Mesenchymal stem cell (in vitro differentiated cells and primary cell): ENCODE results near the gene ZNF280A.

Source experiments
- DNase-seq: peaks from one replicate; pipeline ENCODE4 v3.0.0-alpha.2; 2013
- H2AFZ ChIP-seq: one replicate; pipeline ENCODE4 v1.6.1; 2013; ENCODE audit warnings: low read depth, mild to moderate bottlenecking, control low read depth, inconsistent platforms, low read length, moderate library complexity
- H2AK5ac ChIP-seq: 2 replicates; pipeline ENCODE4 v1.6.1; 2013; ENCODE audit warnings: low read length, moderate library complexity, mild to moderate bottlenecking, inconsistent platforms; ENCODE audit not compliant: severe bottlenecking
- H2BK120ac ChIP-seq: one replicate; pipeline ENCODE4 v1.6.1; 2013; ENCODE audit warnings: low read depth, mild to moderate bottlenecking, inconsistent platforms, low read length, moderate library complexity
- H2BK12ac ChIP-seq, 2 experiments: one replicate each; pipeline ENCODE4 v1.6.1; 2013; ENCODE audit warnings: inconsistent platforms in 2 of 2, low read length in 2 of 2, mild to moderate bottlenecking in 2 of 2, moderate library complexity in 2 of 2, control low read depth in 1 of 2
- H2BK15ac ChIP-seq: one replicate; pipeline ENCODE4 v1.6.1; 2013; ENCODE audit warnings: mild to moderate bottlenecking, low read depth, inconsistent platforms; ENCODE audit not compliant: poor library complexity, severe bottlenecking
- H2BK5ac ChIP-seq: 2 replicates; pipeline ENCODE4 v1.6.1; 2013; ENCODE audit warnings: low read depth, mild to moderate bottlenecking, low read length, control low read depth, inconsistent platforms; ENCODE audit not compliant: poor library complexity, severe bottlenecking
- H3K14ac ChIP-seq, 2 experiments: one replicate each; pipeline ENCODE4 v1.6.1; 2013; ENCODE audit warnings: inconsistent platforms in 2 of 2, low read length in 2 of 2, control low read depth in 1 of 2, mild to moderate bottlenecking in 1 of 2, moderate library complexity in 1 of 2
- H3K18ac ChIP-seq, 2 experiments: one replicate each; pipeline ENCODE4 v1.6.1; 2013; ENCODE audit warnings: inconsistent platforms in 2 of 2, low read length in 2 of 2, control low read depth in 1 of 2, low read depth in 1 of 2, mild to moderate bottlenecking in 1 of 2
- H3K23ac ChIP-seq, 2 experiments: one replicate each; pipeline ENCODE4 v1.6.1; 2013; ENCODE audit warnings: inconsistent platforms in 2 of 2, low read length in 2 of 2, mild to moderate bottlenecking in 2 of 2, moderate library complexity in 2 of 2, control low read depth in 1 of 2
- H3K27ac ChIP-seq: 2 replicates; pipeline ENCODE4 v1.5.1; 2013; ENCODE audit warnings: mild to moderate bottlenecking, moderate library complexity, low read length, control low read depth, inconsistent platforms; ENCODE audit not compliant: poor library complexity, severe bottlenecking
- H3K27me3 ChIP-seq, 2 experiments: 2 replicates each; pipeline versions ENCODE4 v1.6.1 to v1.7.0; 2013; ENCODE audit warnings: low read length in 2 of 2, mild to moderate bottlenecking in 2 of 2, moderate library complexity in 2 of 2, control low read depth in 1 of 2, inconsistent platforms in 1 of 2; ENCODE audit not compliant: control insufficient read depth in 1 of 2, insufficient read depth in 1 of 2
- H3K36me3 ChIP-seq, 2 experiments: 2 replicates each; pipeline versions ENCODE4 v1.6.1 to v1.7.0; 2013; ENCODE audit warnings: low read length in 2 of 2, control low read depth in 1 of 2, inconsistent platforms in 1 of 2, low read depth in 1 of 2, mild to moderate bottlenecking in 1 of 2; ENCODE audit not compliant: insufficient read depth in 2 of 2, control insufficient read depth in 1 of 2
- H3K4ac ChIP-seq, 2 experiments: one replicate each; pipeline ENCODE4 v1.6.1; 2013; ENCODE audit warnings: inconsistent platforms in 2 of 2, low read length in 2 of 2, mild to moderate bottlenecking in 2 of 2, moderate library complexity in 2 of 2, control low read depth in 1 of 2, low read depth in 1 of 2
- H3K4me1 ChIP-seq: 2 replicates; pipeline ENCODE4 v1.6.1; 2013; ENCODE audit warnings: low read depth, low read length, control low read depth; ENCODE audit not compliant: control insufficient read depth, insufficient read depth
- H3K4me2 ChIP-seq: 2 replicates; pipeline ENCODE4 v1.6.1; 2013; ENCODE audit warnings: low read length, mild to moderate bottlenecking, inconsistent platforms; ENCODE audit not compliant: poor library complexity, severe bottlenecking
- H3K4me3 ChIP-seq, 2 experiments: 2 replicates each; pipeline versions ENCODE4 v1.5.1 to v1.7.0; 2013; ENCODE audit warnings: low read length in 2 of 2, mild to moderate bottlenecking in 2 of 2, control low read depth in 1 of 2, low read depth in 1 of 2; ENCODE audit not compliant: insufficient read depth in 1 of 2
- H3K79me1 ChIP-seq: replicated peaks from 2 replicates; pipeline ENCODE4 v1.6.1; 2013; ENCODE audit warnings: mild to moderate bottlenecking, control low read depth, low read length, inconsistent platforms; ENCODE audit not compliant: poor library complexity, severe bottlenecking
- H3K9ac ChIP-seq: 2 replicates; pipeline ENCODE4 v1.7.0; 2013; ENCODE audit warnings: mild to moderate bottlenecking, low read length, moderate library complexity
- H3K9me3 ChIP-seq: 2 replicates; pipeline ENCODE4 v1.7.0; 2013; ENCODE audit warnings: mild to moderate bottlenecking, low read length; ENCODE audit not compliant: control insufficient read depth
- H4K8ac ChIP-seq: one replicate; pipeline ENCODE4 v1.6.1; 2013; ENCODE audit warnings: inconsistent platforms, mild to moderate bottlenecking, low read length, moderate library complexity
- H4K91ac ChIP-seq: one replicate; pipeline ENCODE4 v1.6.1; 2013; ENCODE audit warnings: mild to moderate bottlenecking, low read length, inconsistent platforms
- WGBS: methylation state at CpG from one replicate; pipeline ENCODE4 v1.1.7; 2013; ENCODE audit warnings: mixed read lengths; 5-methylcytosine and 5-hydroxymethylcytosine counted together

The ZNF280A gene

DNA sequence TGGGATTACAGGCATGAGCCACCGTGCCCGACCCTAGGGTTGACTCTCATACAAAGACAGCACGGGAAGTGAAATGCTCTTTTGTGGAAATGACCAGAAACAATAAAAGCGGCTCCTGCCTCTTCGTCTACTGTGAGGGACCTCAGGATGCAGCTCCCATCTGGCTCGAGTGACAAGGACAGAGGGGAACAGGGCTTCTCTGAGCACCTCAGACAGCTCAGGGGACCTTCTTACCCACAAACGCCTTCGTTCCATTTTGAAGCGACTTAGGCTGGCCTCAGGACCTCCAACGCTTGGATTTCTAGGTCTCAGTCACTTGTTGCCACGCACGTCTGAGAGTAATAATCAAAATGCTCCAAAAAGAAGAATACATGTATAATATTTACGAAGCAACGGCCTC, 36.5 kb upstream of the ZNF280A start:
- no peak overlapping the region for H4K91ac ChIP-seq
- H3K14ac ChIP-seq: no peak overlapping the region
- H2BK120ac ChIP-seq: no peak overlapping the region
- no peak overlapping the region for H3K4me2 ChIP-seq
- H4K8ac ChIP-seq: no peak overlapping the region
- peaks cover 0 to 18% of the 10 kb centered on the region in 2 experiments for H3K27me3 ChIP-seq
- H3K4me3 ChIP-seq: no peak overlapping the region
- H3K18ac ChIP-seq: no peak overlapping the region
- no peak overlapping the region for H3K27ac ChIP-seq
- H3K4me1 ChIP-seq: no peaks in the 10 kb centered on the region
- no peak overlapping the region for H2BK12ac ChIP-seq
- H2AFZ ChIP-seq: no peak overlapping the region
- no peaks in the 10 kb centered on the region for H3K36me3 ChIP-seq
- no peak overlapping the region for H3K4ac ChIP-seq
- H3K9me3 ChIP-seq: no peaks in the 10 kb centered on the region
- H2BK15ac ChIP-seq: no peak overlapping the region
- no peak overlapping the region for H3K23ac ChIP-seq
- WGBS: 85% methylated on average over 14 of the region's 14 CpGs
- no peak overlapping the region for H2AK5ac ChIP-seq
- no peak for DNase-seq
- no peaks in the 10 kb centered on the region for H3K79me1 ChIP-seq
- H2BK5ac ChIP-seq: no peak overlapping the region
- H3K9ac ChIP-seq: no peak overlapping the region

DNA sequence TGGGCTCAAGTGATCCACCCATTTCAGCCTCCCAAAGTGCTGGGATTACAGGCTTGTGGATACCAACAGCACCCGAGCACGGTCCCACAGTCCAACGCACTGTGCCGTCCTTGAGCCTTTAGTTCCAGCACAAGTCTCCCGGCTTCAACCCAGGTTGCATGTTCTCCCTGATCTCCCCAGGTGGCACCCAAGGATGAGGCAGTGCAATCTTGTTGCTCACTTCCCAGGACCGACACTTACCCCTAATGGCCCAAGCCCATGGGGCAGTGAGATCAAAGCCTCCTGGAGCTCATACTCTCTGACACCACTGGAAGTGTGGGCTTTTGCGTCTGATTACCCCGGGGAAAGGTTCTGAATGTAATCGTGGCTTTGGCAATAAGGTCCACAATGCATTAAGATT, 35.5 kb upstream of the ZNF280A start:
- no peak overlapping the region for H3K18ac ChIP-seq
- no peak overlapping the region for H3K14ac ChIP-seq
- H3K4me3 ChIP-seq: no peak overlapping the region
- H3K23ac ChIP-seq: no peak overlapping the region
- H2BK15ac ChIP-seq: no peak overlapping the region
- H2BK5ac ChIP-seq: no peak overlapping the region
- H2BK12ac ChIP-seq: no peak overlapping the region
- no peaks in the 10 kb centered on the region for H3K4me1 ChIP-seq
- H2BK120ac ChIP-seq: no peak overlapping the region
- H3K27me3 ChIP-seq: peaks cover 0 to 28% of the 10 kb centered on the region in 2 experiments
- no peak overlapping the region for H2AK5ac ChIP-seq
- no peak overlapping the region for H3K27ac ChIP-seq
- H3K4ac ChIP-seq: no peak overlapping the region
- H4K8ac ChIP-seq: no peak overlapping the region
- H3K36me3 ChIP-seq: no peaks in the 10 kb centered on the region
- no peak overlapping the region for H3K4me2 ChIP-seq
- no peak for DNase-seq
- no peaks in the 10 kb centered on the region for H3K79me1 ChIP-seq
- no peak overlapping the region for H2AFZ ChIP-seq
- 94% methylated on average over 9 of the region's 9 CpGs for WGBS
- H3K9ac ChIP-seq: no peak overlapping the region
- no peaks in the 10 kb centered on the region for H3K9me3 ChIP-seq
- no peak overlapping the region for H4K91ac ChIP-seq

DNA sequence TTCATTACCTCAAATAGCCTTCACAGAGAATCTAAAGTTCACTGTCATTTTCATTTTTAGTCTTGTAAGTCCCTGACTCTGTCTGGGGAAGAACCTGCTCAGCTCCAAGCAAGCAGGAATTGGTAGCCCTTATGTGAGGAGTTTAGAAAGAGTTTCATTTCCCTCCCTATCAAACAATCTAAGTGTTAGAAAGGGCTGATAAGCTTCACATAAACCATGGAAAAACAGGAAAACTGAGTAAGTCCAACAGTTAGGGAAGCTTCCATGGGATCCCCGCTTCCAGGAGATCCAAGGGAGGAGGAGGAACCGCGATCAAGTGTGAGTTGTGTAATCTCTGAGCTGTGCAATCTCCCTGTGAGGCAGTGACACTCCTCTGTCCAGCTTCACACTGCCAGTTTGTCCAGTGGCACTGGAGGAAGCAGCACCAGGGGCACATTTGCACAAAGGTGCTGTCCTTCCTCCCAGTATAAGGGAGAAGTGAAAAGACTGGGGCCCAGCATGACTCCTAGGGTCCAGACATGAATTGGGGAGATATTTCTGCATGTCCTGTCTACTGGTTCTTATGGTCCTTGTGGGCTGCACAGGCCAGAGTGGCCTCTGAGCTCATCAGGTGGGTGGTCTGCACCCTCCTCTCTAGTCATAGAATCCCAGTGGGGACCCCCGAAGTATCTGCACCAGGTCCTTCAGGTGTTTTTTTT, 34.7 kb upstream of the ZNF280A start:
- H3K36me3 ChIP-seq: no peaks in the 10 kb centered on the region
- H2AFZ ChIP-seq: no peak overlapping the region
- H2BK12ac ChIP-seq: no peak overlapping the region
- H3K9ac ChIP-seq: no peak overlapping the region
- H2BK120ac ChIP-seq: no peak overlapping the region
- DNase-seq: no peak
- no peak overlapping the region for H3K4me2 ChIP-seq
- H3K79me1 ChIP-seq: no peaks in the 10 kb centered on the region
- H2AK5ac ChIP-seq: no peak overlapping the region
- no peaks in the 10 kb centered on the region for H3K4me1 ChIP-seq
- WGBS: 75% methylated on average over 3 of the region's 4 CpGs
- no peak overlapping the region for H3K14ac ChIP-seq
- no peak overlapping the region for H2BK5ac ChIP-seq
- H4K91ac ChIP-seq: no peak overlapping the region
- no peak overlapping the region for H3K23ac ChIP-seq
- no peak overlapping the region for H4K8ac ChIP-seq
- peaks cover 0 to 32% of the 10 kb centered on the region in 2 experiments for H3K27me3 ChIP-seq
- no peak overlapping the region for H3K27ac ChIP-seq
- H2BK15ac ChIP-seq: no peak overlapping the region
- H3K4me3 ChIP-seq: no peak overlapping the region
- H3K9me3 ChIP-seq: no peaks in the 10 kb centered on the region
- H3K4ac ChIP-seq: no peak overlapping the region
- no peak overlapping the region for H3K18ac ChIP-seq

DNA sequence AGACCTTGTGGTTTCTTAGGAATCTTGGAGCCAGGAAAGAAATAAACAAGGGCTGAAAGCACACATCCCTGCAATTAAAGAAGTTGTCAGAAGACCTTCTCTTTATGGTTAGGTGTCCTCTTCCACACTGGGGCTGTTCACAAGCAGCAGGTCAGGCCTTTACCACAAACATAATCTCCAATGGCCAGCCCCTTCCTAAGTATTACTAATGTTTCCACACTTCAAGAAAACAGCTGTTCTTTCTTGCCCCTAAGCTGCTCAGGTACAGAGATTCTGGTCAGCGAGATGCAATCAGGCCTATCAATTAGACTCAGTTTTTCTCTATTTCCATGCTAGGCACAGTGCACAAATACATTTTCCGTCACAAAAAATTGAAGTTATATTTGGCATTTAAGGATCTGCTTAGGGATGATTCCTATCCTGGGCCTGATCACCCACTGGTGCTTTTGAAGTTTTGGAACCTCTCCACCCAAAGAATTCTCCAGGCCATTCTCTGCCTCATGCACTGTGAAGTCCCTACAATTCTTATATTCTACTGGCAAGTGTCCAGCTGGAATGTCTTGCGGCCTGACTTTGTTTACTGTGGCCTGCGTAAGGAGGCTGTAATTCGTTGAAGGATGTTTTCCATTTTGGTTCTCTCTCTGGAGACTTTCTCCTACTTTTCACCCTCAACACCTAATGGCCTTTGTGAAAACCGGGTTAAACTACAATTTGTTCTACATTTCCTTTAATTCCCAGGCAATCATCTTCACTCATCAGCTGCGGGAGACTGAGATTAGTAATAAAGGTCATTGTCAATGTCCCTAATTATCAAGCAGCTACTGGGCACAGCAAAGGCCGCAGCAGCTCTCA, 33.9 kb upstream of the ZNF280A start:
- Histone ChIP-seq H3K4ac (no peak overlapping the region), H4K8ac (no peak overlapping the region), H2BK12ac (no peak overlapping the region), H3K23ac (no peak overlapping the region), H3K14ac (no peak overlapping the region), H3K27me3 (peaks cover 0 to 38% of the 10 kb centered on the region in 2 experiments), H3K4me1 (no peaks in the 10 kb centered on the region), H3K9me3 (no peaks in the 10 kb centered on the region), H2AFZ (no peak overlapping the region), H4K91ac (no peak overlapping the region), H2AK5ac (no peak overlapping the region), H3K18ac (no peak overlapping the region), H2BK5ac (no peak overlapping the region), H3K27ac (no peak overlapping the region), H2BK15ac (no peak overlapping the region), H3K36me3 (no peaks in the 10 kb centered on the region), H3K4me3 (no peak overlapping the region), H2BK120ac (no peak overlapping the region), H3K79me1 (no peaks in the 10 kb centered on the region), H3K9ac (no peak overlapping the region), H3K4me2 (no peak overlapping the region)
- DNase-seq: no peak
- 62% methylated on average over 7 of the region's 8 CpGs for WGBS
